GM18526 (cell line): ENCODE results near the gene FADS2.
A peak's percentile ranks its signal among the peaks of the same experiment; 100 is the strongest.

ENCODE experiments used
- POLR2A ChIP-seq: IDR thresholded peaks from 3 replicates; pipeline ENCODE4 v1.6.1; 2011; ENCODE audit not compliant: insufficient read length; ENCODE audit errors: extremely low read depth

Gene FADS2

DNA sequence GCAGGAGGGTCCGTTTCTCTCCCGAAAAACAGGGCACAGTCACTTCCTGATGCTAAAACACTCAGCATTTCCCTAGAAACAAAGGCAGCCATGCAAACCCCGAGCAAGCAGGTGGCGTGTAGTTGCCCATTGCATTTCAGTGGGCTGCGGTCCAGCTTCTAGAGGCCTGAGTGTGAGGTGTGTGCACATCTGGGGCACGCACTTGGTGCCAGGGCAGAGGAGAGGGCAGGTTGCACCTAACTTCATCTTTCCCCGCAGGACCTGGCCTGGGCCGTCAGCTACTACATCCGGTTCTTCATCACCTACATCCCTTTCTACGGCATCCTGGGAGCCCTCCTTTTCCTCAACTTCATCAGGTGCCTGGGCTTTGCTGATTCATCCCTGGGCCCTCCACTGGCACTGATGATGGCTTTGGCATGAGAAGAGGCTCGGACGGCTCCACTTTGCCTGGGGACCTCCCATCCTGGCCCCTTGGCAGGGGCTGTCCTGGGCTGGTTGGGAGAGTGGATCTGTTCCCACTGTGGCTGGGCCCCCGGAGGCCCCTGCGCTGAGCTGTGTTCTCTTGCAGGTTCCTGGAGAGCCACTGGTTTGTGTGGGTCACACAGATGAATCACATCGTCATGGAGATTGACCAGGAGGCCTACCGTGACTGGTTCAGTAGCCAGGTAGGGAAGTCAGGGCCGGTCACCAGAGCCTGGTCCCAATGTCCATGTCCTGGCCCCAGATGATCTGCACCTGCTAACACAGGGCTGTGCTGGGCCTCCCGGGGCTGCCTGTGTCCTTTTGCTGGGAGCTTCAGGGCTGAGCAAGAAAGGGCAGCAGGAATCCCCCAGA, 34.8 kb downstream of the FADS2 start:
- no peak for TF ChIP-seq POLR2A

DNA sequence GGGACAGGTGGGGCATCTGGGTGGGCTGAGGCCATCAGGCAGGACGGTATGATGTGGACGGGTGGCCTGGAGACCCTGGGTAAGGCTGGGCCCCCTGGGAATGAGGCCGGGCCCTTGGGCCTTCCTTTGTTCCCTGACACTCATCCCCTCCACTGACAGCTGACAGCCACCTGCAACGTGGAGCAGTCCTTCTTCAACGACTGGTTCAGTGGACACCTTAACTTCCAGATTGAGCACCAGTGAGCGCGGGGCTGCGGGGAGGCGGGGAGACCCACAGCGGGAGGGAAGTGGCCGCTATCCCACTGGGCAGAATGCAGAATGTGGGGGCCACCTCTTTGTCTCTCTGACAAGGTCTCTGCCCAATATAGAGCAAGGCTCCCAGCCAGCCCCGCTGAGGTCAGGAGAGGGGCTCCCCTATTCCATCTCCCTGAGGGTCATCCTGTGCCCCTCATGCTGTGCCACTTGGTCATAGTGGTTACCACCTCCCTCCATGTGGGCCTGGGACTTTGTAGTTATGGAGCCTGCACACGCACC, 35.5 kb downstream of the FADS2 start:
- no peak for TF ChIP-seq POLR2A

DNA sequence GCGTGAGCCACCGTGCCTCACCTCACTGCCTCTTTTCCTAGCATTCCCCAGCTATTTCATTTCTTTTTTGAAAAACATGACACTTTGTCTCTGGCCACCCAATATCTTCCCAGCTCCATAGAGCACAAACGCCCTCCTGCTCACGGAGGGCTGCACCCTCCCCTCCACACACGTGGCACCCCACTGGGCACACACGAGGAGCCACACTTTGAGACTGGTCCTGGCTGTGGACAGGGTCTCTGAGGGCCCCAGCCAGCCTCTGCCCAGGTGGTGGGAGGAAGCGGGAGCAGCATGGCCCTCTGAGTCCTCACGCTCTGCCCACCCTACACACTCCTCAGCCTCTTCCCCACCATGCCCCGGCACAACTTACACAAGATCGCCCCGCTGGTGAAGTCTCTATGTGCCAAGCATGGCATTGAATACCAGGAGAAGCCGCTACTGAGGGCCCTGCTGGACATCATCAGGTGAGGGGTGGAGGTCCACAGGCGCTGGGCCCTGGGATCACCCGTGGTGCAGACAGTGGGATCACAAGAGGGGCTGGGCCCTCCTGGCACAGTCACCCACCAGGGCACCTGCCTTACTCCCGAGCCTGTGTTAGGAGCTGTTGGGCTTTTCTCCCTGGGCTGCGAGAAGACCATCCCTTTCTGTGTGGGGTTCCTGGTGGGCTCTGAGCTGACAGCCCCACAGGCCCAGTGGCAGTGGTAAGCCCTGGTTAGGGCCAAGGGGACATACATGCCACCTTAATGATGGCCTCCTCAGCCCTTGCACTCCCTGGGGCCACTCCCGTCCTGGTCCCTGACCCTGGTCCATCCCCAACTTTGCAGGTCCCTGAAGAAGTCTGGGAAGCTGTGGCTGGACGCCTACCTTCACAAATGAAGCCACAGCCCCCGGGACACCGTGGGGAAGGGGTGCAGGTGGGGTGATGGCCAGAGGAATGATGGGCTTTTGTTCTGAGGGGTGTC, 37.0 kb downstream of the FADS2 start:
- no peak for TF ChIP-seq POLR2A

DNA sequence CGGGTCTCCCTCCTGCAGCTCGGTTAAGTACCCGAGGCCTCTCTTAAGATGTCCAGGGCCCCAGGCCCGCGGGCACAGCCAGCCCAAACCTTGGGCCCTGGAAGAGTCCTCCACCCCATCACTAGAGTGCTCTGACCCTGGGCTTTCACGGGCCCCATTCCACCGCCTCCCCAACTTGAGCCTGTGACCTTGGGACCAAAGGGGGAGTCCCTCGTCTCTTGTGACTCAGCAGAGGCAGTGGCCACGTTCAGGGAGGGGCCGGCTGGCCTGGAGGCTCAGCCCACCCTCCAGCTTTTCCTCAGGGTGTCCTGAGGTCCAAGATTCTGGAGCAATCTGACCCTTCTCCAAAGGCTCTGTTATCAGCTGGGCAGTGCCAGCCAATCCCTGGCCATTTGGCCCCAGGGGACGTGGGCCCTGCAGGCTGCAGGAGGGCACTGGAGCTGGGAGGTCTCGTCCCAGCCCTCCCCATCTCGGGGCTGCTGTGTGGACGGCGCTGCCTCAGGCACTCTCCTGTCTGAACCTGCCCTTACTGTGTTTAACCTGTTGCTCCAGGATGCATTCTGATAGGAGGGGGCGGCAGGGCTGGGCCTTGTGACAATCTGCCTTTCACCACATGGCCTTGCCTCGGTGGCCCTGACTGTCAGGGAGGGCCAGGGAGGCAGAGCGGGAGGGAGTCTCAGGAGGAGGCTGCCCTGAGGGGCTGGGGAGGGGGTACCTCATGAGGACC, 38.3 kb downstream of the FADS2 start:
- TF ChIP-seq POLR2A = peak; percentile 23

DNA sequence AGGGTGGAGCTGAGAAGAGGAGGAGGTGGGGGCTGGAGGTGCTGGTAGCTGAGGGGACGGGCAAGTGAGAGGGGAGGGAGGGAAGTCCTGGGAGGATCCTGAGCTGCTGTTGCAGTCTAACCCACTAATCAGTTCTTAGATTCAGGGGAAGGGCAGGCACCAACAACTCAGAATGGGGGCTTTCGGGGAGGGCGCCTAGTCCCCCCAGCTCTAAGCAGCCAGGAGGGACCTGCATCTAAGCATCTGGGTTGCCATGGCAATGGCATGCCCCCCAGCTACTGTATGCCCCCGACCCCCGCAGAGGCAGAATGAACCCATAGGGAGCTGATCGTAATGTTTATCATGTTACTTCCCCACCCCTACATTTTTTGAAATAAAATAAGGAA, 38.9 kb downstream of the FADS2 start:
- peak; percentile 2 for TF ChIP-seq POLR2A

DNA sequence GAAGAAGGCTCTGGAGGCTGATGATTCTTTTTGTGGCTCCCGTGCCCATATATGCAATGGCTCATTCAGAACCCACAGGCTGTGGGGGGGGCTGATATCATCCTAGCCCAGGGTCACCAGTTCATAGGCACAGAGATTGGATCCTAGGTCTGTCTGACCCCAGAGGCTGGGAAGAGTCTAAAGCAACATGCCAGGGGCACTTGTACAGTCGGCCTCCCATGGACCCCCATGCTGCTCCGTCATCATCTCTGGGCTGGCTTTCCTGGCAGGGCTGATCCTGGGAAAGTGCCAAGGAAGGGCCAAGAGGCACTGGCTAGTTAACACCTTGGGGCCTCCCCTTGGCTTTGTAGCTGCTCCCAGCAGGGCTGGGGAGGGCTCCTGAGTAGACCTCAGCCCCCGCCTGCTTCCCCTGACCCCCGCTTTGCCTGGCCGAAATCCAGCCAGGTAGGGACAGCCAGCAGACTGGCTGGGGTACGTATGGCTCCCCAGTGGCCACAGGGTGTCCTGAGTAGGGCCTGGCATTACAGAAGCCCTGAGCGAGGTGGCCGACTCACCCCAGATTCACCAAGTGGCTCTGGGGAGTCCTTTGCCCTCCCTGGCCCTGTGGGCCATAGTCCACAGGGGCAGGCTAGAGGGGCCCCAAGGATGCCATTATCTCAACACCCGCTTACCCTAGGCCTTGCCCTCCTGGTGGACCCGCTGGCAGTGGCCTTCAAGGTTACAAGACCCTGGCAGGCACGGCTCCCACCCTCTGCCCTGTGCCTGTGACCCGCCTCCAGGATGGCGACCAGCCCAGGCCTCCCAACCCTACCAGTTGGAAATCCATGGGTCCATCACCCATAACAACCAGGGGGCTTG, 40.7 kb downstream of the FADS2 start:
- TF ChIP-seq POLR2A = peak; percentile 5

DNA sequence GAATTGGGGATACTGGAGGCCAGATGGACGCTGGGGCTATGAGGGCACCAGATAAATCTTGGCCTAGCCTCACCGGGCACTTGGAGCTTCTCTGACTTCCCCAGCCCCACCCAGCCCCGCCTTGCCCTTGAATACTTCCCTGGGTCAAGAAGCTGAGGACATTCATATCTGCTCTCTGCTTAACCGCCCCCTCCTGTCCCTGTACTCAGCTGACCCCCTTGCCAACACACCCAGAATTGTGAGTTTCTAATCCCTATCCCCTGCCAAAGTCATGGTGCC, 41.3 kb downstream of the FADS2 start:
- TF ChIP-seq POLR2A = no peak

DNA sequence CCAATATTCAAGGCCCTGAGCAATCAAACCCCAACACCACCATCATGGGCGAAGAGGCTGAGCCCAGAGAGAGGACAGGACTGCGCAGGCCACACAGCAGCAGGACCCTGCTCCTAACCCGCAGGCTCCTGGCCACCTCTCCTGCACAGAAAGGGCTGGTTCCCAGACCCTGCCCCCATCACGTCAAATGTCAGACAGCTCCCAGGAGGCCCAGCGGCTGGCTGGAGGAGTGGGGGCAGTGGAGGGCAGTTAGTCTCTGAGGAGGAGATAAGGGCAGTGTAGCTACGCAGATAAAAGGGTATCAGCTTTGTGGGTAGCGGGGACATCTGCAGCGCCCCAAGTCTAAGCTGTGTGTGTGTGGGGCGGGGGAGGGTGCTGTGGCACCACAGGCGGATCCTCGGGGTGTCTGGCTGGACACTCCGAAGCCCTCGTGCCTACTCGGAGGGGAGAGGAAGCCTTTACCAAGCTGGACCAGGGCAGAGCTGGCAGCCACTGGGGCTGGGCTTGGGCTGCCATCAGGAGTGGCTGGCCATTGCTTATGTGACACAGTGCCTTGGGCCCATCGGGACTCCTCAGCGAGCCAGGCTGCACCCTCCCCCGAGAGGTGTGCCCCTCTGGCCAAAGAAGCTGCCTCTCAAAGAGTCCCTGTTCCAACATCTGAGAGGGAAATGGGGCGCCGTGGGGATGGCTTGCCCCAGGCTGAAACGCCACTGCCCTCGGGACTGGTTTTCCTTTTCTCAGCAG, 41.8 kb downstream of the FADS2 start:
- TF ChIP-seq POLR2A = no peak

DNA sequence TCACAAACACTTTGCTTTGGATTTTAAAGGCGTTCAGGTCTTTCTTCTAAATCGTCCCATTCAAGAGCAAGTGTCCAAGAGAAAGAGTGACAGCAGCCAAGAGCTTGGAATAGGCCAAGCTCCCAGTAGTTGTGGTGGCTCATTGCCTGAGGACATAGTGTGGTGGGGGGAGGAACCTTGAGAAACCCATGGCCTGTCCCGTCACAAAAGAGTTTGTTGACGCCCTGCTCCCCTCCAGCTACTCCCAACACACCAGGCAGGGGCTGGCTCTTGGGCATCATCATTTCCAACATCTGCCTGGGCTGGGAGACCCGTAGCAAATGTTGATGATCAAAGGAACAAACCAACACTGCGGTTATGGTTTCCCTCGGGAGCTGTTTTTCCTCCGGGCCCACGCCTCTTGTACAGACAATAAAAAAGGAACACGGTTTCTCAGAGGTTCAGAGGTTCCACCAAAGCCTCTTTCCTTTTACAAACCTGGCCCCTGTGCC, 42.5 kb downstream of the FADS2 start:
- TF ChIP-seq POLR2A = no peak

DNA sequence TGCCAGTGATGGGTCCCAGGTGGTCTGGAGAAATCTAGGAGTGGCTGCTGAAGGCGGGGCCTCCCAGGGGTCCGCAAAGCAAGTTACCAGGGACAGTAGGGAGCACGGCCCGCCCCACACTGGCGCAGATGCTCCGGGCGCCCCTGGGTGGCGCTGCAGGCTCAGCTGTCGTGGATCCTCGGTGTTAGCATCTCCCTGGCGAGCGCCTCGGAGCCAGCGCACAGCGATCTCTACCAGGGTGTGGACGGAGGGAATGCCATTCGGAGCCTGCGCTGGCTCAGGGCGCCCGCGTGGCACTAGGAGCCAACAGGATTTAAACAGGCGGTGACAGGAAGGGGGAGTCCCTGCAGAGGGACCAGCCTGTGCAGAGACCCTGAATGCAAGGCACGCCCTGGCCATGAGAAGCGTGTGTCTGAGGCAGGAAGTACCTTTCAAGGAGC, 43.1 kb downstream of the FADS2 start:
- no peak for TF ChIP-seq POLR2A

DNA sequence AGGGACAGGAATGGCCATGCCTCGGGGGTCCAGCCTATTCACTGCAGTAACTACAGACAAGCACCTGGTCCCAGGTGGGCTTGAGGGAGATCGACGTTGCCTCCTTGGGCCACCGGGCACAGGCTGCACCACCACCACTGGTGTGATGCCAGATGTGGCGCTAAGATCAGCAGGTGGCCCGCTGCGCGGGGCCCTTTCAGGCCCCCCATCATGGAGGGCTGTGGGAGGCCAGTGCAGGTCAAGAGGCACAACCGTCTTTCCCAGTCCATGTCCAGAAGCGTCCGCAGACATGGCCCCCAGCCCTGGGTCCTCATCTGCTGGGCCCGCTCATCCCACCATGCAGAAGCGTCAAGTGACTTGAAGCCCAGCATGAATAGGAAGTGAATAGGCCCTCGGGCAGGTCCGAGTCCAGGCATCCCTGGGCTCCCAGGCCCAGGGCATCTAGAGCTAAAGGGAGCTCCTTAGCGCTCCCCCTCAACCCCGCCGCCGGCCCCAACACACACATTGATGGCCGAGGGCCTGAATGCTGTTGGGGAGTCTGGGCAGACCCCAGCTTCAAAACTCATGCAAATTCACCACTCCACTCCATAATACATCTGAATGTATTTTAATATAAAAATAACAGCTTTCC, 45.0 kb downstream of the FADS2 start:
- TF ChIP-seq POLR2A = no peak

DNA sequence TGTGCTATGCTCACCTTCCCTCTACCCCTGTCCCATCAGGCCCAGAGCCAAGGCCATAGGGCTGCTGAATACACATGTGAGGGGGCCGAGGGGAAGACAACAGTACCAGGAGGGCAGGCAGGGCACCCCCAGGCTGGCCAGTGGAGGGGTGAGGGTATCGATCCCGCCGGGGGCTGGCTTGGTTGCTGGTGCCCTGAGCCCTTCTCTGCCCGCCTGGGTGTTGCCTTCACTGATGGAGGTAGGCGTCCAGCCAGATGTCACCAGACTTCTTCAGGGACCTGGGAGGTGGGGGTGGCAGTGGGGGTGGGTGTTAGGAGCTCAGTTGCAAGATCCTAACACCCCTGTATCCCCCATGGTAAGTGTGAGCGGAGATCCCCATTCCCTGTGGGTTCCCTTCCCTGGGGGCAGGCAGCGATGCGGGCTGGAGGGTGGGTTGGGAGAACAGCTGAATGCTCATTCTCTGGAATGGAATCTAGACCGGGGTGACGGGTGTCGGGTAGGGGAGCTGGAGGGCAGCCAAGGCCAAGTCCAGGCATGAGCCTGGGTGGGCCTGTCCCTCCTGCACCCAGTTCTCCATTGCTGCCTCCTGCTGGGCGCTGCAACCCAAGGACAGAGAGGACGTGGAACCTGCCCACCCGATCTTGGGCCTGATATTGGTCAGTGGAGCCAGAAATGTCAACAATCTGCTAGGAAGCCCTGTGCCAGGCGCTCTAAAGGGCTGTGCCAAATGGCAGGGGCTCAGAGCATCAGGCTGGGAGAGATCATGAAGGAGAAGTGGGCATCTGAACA, 45.7 kb downstream of the FADS2 start:
- TF ChIP-seq POLR2A = no peak
